OCI-M2 (cell line): ENCODE data around the gene PSME1.

Source experiments
- DNase-seq: peaks from one replicate; lab custom pipeline; 2025; ENCODE audit not compliant: unreplicated experiment; lab: John Stamatoyannopoulos, UW

The PSME1 gene

DNA sequence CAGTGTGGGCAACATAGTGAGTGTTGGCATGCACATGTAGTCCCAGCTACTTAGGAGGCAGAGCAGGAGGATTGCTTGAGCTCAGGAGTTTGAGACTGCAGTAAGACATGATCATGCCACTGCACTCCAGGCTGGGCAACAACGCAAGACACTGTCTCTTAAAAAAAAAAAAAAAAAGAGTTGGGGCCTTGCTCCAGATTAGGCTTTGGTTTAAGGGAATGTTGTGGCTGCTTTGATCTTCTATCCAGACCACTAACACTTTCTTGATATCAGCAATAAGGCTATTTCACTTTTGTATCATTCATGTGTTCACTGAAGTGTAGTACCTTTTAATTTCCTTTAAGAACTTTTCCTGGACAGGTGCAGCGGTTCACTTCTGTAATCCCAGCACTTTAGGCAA, 8.3 kb upstream of the PSME1 start:
- no peak for DNase-seq

DNA sequence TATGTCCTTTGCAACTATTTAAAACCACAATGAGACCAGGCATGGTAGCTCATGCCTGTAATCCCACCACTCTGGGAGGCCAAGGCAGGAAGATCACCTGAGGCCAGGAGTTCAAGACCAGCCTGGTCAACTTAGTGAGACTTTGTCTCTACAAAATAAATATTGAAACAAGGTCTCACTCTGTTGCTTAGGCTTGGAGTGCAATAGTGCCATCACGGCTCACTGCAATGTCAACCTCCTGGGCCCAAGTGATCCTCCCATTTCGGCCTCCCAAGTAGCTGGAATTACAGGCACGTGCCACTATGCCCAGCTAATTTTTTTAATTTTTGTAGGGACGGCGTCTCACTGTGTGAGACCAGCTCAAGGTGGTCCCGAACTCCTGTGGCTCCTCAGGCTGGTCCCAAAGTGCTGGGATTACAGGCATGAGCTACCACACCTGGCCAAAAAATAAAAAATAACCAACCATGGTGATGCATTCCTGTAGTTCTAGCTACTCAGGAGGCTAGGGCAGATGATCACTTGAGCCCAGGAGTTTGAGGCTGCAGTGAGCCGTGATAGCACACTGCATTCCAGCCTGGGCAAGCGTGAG, 6.5 kb upstream of the PSME1 start:
- DNase-seq, result no peak

DNA sequence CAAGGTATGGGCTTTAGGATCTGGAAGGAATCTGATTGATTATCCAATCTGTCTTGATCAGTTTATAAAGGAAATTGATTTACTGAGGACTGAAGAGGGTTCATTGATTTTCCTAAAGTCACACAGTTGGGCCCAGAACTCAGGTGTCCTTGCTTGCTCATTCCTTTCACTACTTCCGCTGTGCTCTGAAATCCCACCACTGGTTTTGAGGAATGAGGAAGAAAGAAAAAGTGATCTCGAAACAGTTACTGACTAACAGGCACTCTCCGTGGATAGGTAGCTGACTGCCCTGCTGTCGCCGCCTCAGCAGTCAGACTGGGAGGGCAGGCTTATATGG, 5.6 kb upstream of the PSME1 start, which contains the start of gene FITM1:
Gene FITM1, plus strand, starts transcription at position 280 of the 337 bp plus-strand sequence. CDS start 905 bp downstream, outside the sequence.
- no peak for DNase-seq

DNA sequence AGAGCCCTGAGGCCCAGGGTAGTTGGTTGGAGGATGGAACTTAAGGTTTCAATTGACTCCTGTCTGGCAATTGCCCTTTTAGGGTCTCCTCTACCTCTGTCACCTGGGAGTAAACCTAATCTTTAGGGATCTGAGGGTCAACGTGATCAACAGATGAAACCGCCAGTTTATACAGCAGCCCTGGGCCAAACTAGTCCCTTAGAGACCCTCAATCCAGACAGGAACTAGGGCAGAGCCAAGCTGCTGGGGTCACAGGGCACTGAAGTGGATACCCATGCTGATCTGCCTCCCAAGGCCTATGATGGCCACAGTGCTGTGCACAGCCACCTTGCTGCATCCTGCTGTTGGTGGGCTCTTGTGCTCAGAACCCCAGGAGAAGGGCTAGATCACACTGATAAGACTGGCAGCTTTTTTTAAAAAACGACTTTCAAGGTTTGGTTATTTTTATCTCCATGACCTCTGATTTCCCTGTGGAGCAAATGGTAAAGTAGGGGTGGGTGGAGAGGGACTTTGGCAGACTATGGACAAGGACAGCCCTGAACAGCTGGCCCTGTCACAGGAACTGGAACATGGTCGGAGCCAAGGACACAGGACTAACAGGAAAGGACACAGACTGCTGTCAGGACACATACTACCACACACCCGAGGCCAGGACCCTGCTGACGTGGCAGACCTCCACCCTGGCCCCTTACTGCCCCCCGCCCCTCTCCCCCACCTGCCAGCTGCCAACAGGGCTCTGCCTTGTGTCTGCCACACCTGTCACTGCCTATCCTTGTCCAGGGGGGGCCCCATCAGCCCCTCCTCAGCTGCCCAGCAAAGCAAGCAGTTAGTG, 5.1 kb upstream of the PSME1 start:
- no peak for DNase-seq

DNA sequence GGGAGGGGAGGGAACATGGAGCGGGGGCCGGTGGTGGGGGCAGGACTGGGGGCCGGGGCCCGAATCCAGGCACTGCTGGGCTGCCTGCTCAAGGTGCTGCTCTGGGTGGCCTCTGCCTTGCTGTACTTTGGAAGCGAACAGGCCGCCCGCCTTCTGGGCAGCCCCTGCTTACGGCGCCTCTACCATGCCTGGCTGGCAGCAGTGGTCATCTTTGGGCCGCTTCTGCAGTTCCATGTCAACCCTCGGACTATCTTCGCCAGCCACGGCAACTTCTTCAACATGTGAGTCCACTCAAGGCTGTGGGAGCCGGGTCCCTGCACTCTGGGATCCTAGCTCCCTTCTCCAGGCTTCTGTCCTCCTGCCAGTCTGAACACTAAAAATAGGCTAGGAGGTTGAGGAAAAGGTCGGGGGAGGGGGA, 4.4 kb upstream of the PSME1 start:
- DNase-seq, result no peak

DNA sequence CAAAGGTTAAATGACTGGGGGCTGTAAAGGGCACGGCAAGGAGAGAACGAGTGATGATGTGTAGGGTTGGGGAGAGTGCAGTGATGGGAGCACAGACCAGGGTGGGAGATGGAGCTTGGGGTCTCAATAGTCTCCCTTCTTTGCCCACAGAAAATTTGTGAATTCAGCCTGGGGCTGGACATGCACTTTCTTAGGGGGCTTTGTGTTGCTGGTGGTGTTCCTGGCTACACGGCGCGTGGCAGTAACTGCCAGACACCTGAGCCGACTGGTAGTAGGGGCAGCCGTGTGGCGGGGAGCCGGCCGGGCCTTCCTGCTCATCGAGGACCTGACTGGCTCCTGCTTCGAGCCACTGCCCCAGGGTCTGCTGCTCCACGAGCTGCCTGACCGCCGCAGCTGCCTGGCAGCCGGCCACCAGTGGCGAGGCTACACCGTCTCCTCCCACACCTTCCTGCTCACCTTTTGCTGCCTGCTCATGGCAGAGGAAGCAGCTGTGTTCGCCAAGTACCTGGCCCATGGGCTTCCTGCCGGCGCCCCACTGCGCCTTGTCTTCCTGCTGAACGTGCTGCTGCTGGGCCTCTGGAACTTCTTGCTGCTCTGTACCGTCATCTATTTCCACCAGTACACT, 3.8 kb upstream of the PSME1 start:
- no peak for DNase-seq

DNA sequence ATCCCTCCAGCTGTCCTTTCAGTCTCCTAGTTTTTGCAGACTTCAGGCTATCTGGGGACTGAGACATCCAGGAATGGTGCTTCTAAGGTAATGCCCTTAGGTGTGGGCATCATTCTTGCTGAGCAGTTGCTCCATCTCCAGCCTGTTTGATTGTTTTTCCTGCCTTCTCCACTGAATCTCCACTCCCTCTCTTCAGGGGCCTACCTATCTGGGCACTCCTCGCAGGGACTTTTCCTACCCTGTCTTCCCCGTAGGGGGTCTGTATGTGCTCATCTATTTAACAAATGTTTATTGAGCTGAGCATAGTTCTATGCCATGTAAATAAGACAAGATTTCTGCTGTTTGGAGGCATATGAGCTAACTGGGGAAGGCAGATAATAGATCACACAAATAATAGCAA, 3.0 kb upstream of the PSME1 start:
- no peak for DNase-seq

DNA sequence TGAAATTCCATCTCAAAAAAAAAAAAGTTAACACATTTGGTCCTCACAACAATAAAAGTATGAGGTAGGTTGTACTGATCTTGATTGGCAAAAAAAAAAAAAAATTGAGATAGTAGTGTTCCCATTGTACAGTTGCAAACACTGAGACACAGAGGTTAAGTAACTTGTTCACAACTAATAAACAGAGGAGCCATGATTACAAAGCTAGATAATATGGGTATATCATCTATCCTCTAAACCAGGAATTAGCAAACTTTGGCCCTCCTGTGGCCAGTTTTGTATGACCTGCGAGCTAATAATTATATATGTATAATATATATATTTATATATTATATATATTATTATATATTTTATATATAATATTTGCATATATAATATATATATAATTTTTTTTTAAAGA, 2.3 kb upstream of the PSME1 start:
- no peak for DNase-seq

DNA sequence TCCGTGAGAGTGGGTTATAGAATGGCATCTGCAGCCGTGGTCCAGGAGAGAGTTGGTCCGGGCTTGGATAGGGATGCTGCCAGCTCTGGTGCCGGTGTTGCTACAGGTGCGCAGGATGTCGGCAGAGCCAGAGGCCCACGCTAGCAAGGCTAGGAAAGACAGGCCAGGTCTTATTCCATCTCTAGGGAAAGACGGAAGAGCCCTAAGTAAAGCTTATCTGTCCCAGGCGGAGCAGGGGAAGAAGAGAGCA, 485 bp upstream of the PSME1 start:
- no peak for DNase-seq

DNA sequence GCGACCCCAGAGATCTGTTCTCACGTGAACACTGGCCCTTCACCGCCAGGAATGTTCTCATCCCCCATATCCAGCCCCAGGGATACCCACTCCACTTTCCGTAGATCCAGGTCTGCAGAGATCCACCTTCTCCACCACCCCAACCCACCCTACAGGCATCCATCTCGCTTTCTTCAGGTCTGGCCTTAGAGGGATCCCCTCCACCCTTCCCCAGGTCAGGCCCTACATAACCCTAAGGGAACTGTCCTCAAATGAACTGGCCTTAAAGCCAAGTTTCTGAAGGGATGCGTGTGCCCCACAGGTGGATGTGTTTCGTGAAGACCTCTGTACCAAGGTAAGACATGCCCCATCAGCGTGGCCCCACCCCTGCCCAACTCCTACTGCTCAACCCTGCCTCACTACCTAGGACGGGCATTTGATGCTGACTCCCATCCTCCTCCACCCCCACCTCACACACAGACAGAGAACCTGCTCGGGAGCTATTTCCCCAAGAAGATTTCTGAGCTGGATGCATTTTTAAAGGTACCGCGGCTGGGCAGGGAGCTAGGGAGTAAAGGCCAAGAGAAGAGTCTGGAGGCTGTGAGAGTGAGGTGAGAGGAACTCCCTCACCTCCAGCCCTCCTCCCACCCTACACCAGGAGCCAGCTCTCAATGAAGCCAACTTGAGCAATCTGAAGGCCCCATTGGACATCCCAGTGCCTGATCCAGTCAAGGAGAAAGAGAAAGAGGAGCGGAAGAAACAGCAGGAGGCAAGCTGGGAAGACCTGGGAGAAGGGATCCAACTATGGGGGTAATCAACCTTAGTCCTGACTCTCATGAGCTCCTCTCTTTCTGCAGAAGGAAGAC, 912 bp downstream of the PSME1 start:
- DNase-seq, result no peak

DNA sequence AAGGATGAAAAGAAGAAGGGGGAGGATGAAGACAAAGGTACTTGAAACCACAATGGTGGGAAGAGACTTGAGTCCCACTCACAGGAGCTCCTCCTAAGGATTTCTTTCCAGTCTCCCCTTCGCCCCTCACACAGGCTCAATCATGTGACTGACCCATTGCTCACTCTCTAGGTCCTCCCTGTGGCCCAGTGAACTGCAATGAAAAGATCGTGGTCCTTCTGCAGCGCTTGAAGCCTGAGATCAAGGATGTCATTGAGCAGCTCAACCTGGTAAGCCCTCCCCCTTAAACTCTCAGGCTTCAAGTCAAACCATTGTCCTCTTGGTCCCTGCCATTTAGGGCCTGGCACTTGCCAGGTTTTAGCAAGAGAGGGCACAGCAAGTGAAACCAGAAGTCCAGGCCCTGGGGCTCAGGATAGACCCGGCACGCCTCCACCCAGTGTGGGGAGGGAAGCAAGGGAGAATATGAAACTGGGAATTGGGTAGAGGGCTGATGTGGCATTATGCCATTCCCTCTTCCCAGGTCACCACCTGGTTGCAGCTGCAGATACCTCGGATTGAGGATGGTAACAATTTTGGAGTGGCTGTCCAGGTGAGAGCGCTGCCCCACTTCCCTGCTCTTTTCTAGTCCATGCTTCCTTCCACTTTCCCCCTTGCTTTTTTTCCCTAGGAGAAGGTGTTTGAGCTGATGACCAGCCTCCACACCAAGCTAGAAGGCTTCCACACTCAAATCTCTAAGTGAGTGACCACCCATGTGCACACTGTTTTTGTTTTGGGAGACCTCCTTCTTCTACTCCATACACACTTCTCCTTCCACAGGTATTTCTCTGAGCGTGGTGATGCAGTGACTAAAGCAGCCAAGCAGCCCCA, 1.8 kb downstream of the PSME1 start:
- DNase-seq, result no peak

DNA sequence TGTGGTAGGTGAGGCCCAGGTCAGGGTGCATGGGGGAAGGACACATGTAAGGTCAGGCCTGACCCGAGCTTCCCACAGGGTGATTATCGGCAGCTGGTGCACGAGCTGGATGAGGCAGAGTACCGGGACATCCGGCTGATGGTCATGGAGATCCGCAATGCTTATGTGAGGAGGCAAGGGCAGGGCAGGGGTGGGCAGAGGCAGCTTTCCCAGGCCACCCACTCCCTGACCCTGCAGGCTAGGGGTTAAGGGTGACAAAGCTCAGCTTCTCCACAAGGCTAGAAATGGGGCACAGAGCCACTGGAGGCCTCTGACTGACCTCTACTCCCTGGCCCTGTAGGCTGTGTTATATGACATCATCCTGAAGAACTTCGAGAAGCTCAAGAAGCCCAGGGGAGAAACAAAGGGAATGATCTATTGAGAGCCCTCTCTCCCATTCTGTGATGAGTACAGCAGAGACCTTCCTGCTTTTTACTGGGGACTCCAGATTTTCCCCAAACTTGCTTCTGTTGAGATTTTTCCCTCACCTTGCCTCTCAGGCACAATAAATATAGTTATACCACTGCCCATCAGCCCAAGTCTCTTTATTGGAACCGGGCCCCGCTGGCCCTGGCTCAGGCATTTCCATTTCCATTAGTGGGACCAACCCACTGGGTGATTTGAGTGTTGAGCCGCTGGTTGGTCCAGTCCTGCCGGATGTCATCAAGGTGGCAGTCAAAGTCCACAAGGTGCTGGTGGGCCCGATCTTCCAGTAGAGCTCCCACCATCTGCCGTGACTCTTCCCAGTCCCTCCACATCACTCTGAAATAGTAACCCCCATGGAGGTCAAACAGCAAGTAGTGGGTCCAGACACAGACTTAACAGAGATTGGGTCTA, 2.6 kb downstream of the PSME1 start:
- no peak for DNase-seq

DNA sequence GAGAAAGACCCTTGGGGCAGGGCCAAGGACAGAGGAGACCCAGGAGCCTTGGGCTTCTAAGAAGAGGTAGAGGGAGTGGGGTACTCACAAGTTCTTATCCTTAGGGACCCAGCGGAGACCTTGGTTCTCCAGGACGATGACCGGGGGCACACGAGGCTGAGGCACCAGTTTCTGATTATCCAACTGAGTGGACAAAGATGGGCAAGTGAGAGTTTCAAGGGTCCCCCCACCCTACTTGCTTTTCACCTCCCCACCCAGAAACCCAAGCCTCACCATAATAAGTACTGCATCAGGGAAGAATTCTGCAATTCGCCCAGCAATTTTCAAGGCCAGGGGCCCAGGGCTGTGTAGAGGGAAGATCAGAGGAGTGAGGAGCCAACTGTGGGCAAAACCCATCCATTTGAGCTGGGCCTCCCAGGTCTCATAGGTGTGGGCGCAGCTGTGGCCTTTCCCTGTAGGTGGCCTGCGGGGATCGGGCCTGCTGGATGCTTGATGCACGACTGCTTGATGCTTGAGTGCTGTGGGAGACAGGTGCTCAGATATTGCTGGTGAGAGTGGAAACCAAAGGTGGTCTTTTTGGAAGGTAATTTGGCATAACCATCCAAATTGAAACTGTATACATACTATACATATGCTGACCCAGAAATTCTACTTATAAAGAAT, 3.4 kb downstream of the PSME1 start:
- DNase-seq, result no peak

DNA sequence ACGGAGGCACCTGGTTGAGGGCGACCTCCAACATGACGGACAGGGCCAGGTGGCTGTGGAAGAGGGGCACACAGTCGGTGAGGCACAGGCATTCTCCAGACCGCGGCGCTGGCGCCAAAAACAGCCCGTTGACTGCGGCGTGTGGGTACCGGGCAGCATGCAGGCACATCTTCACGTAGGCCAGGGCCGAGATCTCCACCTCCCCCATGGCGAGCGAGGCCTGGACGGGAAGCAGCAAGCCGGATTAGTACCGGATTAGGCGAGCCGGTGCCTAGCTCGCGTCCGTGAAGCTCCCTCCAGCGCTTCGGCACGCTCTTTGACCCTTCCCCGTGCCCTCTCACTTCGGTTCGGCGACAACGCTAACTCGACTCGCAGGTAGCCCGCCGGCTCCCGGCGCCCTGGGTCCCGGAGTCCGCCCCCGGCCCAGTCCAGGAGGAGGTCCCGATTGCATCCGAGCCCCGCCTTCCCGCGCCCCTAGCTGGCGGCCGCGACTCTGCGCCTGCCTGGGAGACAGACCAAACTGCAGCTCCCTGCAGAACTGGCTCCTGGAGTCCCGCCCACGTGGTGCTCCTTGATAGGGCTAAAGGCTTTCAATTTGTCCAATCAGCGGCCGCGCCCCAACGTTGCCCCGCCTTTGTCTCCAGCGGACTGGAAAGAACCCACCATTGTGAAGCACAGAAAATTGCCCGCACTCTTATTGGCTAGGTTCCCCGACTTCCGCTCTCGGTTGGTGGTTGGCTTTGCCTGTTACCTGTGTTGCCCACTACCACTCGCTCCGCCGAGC, 5.3 kb downstream of the PSME1 start, which contains the start of gene EMC9:
Gene EMC9, minus strand, starts transcription at position 495 of the 784 bp plus-strand sequence. Its CDS starts 287 bp downstream, at position 208.
- DNase-seq, result peak; percentile 98

DNA sequence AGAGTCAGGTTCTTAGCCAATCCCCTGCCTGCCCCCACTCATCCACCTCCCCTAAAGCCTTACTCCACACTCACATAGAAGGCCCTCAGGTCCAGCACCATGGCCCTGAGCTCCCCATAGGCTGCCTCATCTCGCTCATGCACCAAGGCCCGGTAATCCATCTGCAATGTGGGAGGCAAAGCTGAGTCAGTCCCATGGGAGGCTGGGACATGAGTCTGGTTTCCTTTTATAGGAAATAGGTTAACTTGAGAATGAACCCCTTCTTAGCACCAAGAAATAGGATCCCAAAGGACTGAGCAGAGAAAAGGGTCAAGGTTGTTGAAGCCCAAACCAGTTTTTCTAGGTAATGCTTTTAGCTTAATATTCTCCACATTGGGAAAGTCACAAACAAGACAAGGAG, 7.5 kb downstream of the PSME1 start:
- DNase-seq, result no peak

DNA sequence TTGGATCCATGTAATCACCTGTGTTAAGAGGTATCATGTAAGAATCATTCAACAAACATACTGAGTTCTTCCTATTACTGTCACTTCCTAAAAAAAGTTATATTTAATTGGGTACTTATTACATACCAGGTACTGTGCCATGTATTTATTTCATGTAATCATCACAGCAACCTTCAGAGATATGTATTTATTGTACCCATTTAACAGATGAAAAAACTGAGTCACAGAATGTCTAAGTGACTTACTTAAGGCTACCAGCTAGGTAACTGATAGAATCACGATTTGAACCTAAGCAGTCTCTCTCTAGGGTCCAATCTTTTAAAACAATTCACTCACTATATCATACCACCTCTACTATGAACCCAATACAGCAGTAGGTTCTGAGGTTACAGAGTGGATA, 8.5 kb downstream of the PSME1 start:
- no peak for DNase-seq

DNA sequence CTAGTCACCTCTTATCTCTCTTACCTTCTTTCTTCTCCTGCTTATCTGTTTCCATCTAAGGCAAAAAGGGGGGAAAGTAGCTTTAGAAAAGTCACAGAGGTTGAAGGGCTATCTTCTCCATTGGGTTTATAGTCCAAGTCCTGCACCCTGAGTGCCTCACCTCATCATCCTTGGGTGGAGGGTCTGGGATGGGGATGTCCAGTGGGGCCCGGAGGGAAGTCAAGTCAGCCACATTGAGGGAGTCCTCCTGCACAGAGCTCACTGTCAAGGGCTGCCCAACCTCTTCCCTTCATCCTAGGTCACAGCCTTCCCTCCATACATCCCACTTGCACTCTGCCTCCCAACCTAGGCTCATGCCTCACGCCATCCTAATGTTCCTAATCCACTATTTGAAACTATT, 9.2 kb downstream of the PSME1 start:
- no peak for DNase-seq

DNA sequence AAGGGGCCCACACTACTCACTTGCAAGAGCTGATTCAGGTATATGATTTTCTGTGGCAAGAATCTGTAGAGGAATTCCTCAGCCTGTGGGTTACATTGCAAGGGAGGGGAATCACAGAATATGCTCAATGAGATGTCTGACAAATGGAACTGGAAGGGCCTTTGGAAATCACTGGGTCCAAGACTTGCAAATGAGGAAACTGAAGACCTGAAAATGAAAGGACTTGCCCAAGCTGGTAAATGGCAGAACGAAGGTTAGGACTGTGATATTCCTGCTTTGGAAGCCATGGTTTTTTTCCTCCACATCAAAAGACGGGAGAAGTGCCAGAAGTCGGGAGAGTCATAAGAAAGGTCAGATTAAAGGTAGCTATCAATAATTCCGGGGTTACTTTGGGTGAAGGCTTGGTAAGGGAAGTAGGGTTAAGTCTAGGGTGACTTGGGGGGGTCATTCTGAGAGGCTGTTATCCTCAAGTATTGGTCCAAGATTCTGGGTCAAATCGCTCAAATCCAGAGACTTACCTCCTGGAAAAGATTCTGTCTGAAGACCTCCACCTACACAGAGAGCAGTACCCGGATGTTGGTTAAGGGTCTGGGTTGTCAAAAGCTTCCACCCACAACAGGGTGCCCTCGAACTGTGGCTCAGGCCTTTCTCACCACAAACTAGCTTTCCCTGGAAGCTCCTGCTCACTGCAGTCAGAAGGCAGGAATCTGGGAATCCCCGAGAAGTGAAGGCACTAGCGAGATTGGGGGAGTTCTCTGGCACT, 9.9 kb downstream of the PSME1 start:
- no peak for DNase-seq
